WI38 (cell line): ENCODE measurements around the gene KRTAP17-1.
"Not testable (repeated sequence)": the region's sequence is repeated elsewhere in the genome, so short reads cannot be mapped to it uniquely, and the experiment has no call there.

Source experiments
- H3K4me3 ChIP-seq: 2 replicates; pipeline ENCODE4 v1.5.1; 2011; ENCODE audit warnings: low read depth, mild to moderate bottlenecking, control low read depth, low read length
- TF ChIP-seq, protein P1 (sequence below): IDR thresholded peaks from 2 replicates; pipeline ENCODE4 v1.5.1; 2012; ENCODE audit warnings: low read depth, mild to moderate bottlenecking, control low read depth, low read length

Gene KRTAP17-1

DNA sequence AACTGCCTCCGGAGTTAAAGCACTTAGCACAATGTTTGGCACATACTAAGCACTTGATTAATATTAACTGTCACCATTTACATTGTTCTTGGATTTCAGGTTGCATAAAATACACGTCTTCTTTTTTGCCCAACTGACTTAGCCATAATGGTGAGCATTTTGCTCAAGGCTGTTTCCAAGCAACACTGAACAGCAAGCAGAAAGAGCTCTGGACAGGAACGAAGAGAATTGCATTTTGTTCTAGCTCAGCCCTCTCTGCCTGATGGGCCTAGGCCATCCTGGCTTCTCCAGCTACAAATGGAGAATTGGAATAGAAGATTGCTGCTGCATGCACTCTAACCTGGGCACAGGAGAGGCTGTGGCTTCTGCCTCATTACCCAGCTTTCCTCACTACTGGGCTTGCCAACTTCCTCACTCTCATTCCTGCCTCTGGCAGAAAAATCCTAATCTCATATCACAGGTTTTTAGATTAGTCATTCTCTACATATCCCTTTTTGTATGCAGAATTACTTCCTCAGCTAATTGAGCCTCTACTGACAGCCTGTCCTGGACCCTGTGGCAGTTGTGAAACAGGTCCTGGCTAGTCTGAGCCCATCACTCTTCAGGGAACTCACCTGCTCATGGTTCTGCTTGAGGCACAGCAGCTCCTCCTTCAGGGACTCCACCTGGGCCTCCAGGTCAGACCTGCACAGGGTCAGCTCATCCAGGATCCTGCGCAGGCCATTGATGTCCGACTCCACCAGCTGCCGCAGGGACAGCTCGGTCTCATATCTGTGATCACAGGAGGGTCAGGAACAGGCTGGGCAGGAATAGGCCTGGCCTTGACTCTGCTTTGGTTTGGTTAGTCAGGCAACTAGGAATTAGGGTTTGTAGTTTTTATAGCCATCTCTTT, 32.6 kb upstream of the KRTAP17-1 start:
- TF ChIP-seq, protein P1, sequence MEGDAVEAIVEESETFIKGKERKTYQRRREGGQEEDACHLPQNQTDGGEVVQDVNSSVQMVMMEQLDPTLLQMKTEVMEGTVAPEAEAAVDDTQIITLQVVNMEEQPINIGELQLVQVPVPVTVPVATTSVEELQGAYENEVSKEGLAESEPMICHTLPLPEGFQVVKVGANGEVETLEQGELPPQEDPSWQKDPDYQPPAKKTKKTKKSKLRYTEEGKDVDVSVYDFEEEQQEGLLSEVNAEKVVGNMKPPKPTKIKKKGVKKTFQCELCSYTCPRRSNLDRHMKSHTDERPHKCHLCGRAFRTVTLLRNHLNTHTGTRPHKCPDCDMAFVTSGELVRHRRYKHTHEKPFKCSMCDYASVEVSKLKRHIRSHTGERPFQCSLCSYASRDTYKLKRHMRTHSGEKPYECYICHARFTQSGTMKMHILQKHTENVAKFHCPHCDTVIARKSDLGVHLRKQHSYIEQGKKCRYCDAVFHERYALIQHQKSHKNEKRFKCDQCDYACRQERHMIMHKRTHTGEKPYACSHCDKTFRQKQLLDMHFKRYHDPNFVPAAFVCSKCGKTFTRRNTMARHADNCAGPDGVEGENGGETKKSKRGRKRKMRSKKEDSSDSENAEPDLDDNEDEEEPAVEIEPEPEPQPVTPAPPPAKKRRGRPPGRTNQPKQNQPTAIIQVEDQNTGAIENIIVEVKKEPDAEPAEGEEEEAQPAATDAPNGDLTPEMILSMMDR: no peak
- no peak overlapping the region for H3K4me3 ChIP-seq

DNA sequence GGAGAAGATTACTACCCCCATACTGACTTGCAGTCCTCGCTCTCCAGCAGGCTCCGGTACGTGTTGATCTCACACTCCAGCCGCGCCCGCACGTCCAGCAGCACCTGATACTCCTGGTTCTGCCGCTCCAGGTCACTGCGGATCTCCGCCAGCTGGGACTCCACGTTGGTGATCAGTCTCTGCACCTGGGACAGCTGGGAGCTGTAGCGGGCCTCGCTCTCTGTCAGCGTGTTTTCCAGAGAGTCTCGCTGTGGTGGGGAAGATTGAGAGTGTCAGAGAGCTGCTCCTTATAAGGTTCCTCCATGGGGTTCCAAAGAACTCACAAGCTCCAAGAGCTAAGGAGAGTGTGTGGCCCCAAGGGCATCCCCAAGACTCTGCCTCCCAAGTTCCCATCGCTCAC, 30.9 kb upstream of the KRTAP17-1 start:
- H3K4me3 ChIP-seq: not testable (repeated sequence)

DNA sequence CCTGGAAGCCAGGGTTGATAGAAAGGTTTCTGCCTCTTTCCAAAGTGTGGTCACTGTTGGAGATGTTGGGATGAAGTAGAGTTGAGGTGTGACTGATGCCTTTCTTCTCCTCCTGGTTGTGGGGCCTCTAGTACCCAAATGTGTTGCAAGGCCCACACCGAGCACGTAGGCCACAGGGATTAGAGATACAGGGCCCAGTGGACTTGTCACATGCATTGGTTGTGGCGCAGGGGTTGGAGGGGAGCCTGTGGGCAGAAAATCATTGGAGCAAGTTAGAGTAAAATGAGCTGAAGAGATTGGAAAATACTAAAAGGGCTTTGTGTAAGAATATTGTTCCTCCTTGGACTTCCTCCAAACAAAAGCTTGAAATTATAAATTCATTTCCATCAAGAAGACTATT, 30.5 kb upstream of the KRTAP17-1 start:
- H3K4me3 ChIP-seq: no peak overlapping the region
- TF ChIP-seq, protein P1: no peak

DNA sequence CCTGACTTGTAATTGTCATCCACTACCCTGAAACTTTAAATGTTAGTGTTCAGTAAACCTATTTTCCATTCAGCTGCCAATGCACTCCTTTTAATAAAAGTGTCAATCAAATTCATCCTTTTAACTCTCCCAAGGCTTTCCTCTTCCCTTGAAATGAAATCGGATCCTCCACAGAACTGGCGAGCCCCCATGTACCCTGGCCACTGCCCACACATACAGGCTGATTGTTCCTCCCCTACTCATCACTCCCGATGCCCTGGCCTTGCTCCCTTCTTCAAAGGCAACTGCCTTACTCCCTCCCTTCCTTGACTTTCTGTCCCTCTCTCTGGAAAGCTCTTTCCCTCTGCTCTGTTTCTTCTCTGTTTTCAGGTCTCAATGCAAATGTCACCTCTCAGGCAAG, 27.5 kb upstream of the KRTAP17-1 start:
- TF ChIP-seq, protein P1: no peak

DNA sequence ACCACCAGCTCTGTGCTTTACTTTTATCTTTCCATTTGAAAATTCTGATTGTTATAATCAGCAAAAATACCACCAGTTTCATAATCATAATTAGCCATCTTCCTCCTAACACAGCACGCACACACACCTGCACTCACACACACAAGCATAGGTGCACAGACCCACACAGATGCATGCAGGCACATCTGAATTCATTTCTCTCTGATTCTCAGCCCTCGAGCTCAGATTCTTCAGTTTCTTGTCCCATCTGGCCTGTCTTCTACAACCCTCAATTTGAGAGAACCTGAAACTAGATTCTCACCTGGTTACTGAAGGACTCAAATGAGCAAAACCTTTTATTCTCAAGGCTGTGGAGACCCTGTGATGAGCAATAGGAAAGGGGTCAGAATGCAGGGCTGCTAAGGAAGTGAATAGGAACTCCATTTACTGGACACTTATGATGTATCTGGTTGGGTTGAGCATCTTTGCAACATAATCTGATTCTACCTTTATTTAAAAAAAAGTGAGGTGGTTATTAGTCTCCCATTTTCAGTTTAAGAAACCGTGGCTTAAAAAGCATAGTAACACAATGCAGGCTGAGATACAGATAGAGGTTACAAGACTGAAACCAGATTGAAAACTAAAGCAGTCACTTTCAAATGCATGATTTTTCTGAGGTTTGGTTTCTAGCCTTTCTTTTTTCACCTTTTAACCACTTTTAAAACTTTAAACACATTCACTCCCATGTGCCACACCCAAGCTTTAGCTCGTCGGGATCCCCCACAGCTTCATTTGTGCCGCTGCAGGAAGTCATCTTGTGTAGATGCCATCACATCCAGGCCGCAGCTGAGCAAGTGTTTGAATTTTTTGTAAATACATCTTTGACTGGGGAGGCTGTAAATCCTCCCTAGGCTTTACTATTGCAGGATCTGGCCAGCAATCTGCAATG, 25.7 kb upstream of the KRTAP17-1 start:
- TF ChIP-seq, protein P1: no peak
- no peak overlapping the region for H3K4me3 ChIP-seq

More for the DNA sequence above, 27.5 kb upstream of the KRTAP17-1 start:
- H3K4me3 ChIP-seq: no peak overlapping the region

DNA sequence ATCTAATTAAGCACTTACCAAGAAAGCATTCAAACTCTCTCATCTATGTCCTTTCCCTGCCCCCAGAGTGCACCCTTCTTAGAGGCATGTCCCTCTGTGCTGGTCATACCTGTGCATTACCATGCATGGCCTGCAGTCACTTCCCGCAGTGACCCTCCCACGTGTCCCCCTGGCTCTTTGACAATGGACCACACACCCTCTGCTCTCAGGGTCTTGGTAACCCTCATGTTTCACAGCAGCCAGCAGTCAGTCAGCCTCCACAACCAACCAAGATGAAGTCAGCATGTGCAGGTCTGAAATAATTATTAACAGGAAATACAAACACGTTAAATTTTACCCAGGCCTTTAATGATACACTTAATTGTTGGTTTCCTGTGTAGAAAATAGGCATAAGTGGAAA, 25.0 kb upstream of the KRTAP17-1 start:
- TF ChIP-seq, protein P1: no peak

DNA sequence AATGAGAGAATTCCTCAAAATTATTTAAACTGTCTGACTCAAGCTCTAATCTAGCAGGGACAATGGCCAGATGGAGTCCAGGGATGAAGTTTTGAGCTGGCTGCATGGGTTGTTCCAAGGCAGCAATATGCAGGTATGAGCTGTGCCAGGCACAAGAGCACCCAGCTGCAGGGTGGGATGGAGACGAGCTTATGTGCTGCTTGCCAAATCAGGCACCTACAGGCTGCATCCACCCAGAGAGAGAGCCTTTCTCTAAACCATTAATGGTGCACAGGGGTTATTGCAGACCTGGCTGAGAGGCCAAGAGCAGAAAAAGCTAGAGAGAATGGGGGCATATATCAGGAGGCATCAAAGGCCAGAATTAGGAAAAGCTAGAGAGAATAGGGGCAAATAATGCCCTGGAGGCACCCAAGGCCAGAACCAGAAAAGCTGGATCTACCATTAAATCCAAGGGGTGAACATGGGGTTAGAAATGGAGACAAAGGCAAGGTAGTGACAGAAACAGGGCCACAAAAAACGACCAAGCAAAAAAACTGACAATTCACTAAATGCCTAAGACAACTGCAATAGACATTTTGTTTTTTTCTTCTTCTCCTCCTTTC, 24.2 kb upstream of the KRTAP17-1 start:
- no peak overlapping the region for H3K4me3 ChIP-seq
- TF ChIP-seq, protein P1: no peak

More for the DNA sequence above, 25.0 kb upstream of the KRTAP17-1 start:
- no peak overlapping the region for H3K4me3 ChIP-seq
